CD14-positive monocyte (primary cell): ENCODE results near the gene GSDME. TPM values are rescaled to one million over a fixed set of nuclear protein-coding genes. Genes with fewer than 3 reads are reported as not detected.

Experiments used
- DNase-seq, 3 donors: peaks; one replicate each; pipeline ENCODE4 v3.0.0-alpha.2; 2011 to 2022
- H2AFZ ChIP-seq: 2 replicates; pipeline ENCODE4 v1.6.0; 2012; ENCODE audit warnings: mild to moderate bottlenecking, low read depth, low read length, inconsistent platforms; ENCODE audit not compliant: insufficient read depth, poor library complexity, severe bottlenecking
- H3K27ac ChIP-seq, 2 donors: 1 replicate in 1 of 2; 2 replicates in 1 of 2; pipeline ENCODE4 v1.5.1; 2012 to 2013; ENCODE audit warnings: low read length in 2 of 2, control low read depth in 1 of 2, inconsistent platforms in 1 of 2, low read depth in 1 of 2, mild to moderate bottlenecking in 1 of 2
- H3K27me3 ChIP-seq, 2 donors: one replicate each; pipeline versions ENCODE4 v1.6.0 to v1.6.1; 2011 to 2013; ENCODE audit warnings: low read length in 2 of 2; ENCODE audit not compliant: control insufficient read depth in 2 of 2, insufficient read depth in 2 of 2
- H3K36me3 ChIP-seq, 2 donors: replicated peaks in 1 of 2; 1 replicate in 1 of 2; 2 replicates in 1 of 2; pipeline versions ENCODE4 v1.5.1 to v1.6.1; 2012 to 2013; ENCODE audit warnings: low read length in 2 of 2, control low read depth in 1 of 2, inconsistent platforms in 1 of 2, mild to moderate bottlenecking in 1 of 2; ENCODE audit not compliant: insufficient read depth in 2 of 2, control insufficient read depth in 1 of 2
- H3K4me1 ChIP-seq, 2 donors: 1 replicate in 1 of 2; 2 replicates in 1 of 2; pipeline versions ENCODE4 v1.5.1 to v1.6.1; 2012 to 2013; ENCODE audit warnings: low read length in 2 of 2, control low read depth in 1 of 2, inconsistent platforms in 1 of 2, mild to moderate bottlenecking in 1 of 2, moderate library complexity in 1 of 2; ENCODE audit not compliant: insufficient read depth in 2 of 2, control insufficient read depth in 1 of 2
- H3K4me2 ChIP-seq: replicated peaks from 2 replicates; pipeline ENCODE3; 2012; ENCODE audit warnings: low read length, moderate library complexity, mild to moderate bottlenecking; ENCODE audit not compliant: poor library complexity, severe bottlenecking; ENCODE audit errors: extremely low read depth
- H3K4me3 ChIP-seq, 3 experiments: fragments of 200-600 bp in 1 of 3; sonication (generic) in 1 of 3; replicated peaks in 1 of 3; 1 replicate in 2 of 3; 2 replicates in 1 of 3; pipeline ENCODE4 v1.5.1; 2011 to 2013; ENCODE audit warnings: low read length in 3 of 3, mild to moderate bottlenecking in 3 of 3, control low read depth in 2 of 3, low read depth in 2 of 3, inconsistent platforms in 1 of 3, moderate library complexity in 1 of 3
- H3K79me2 ChIP-seq: 2 replicates; pipeline ENCODE4 v1.6.0; 2012; ENCODE audit warnings: mild to moderate bottlenecking, control low read depth, inconsistent platforms, low read length, moderate library complexity; ENCODE audit not compliant: insufficient read depth
- H3K9ac ChIP-seq: 2 replicates; pipeline ENCODE4 v1.6.0; 2017; ENCODE audit warnings: low read length, mild to moderate bottlenecking; ENCODE audit not compliant: insufficient read depth, poor library complexity, severe bottlenecking
- H3K9me3 ChIP-seq, 2 donors: replicated peaks in 1 of 2; 1 replicate in 1 of 2; 2 replicates in 1 of 2; pipeline versions ENCODE4 v1.5.1 to v1.6.1; 2012 to 2013; ENCODE audit warnings: low read length in 2 of 2, control low read depth in 1 of 2; ENCODE audit not compliant: control insufficient read depth in 1 of 2, insufficient read depth in 1 of 2
- H4K20me1 ChIP-seq: 2 replicates; pipeline ENCODE4 v1.6.0; 2012; ENCODE audit warnings: mild to moderate bottlenecking, low read length, control low read depth, moderate library complexity; ENCODE audit not compliant: insufficient read depth
- H3K27ac Mint-ChIP-seq, 7 donors: one replicate each; pipeline ENCODE4 v1.8.0; 2020; ENCODE audit warnings: mild to moderate bottlenecking in 7 of 7, mixed read lengths in 7 of 7, moderate library complexity in 6 of 7, inconsistent platforms in 2 of 7
- H3K27me3 Mint-ChIP-seq, 3 donors: one replicate each; pipeline ENCODE4 v1.8.0; 2021 to 2022; ENCODE audit warnings: low read depth in 3 of 3, mild to moderate bottlenecking in 3 of 3, mixed read lengths in 3 of 3, moderate library complexity in 3 of 3, inconsistent platforms in 1 of 3
- H3K36me3 Mint-ChIP-seq, 2 donors: one replicate each; pipeline ENCODE4 v1.8.0; 2020; ENCODE audit warnings: mixed read lengths in 2 of 2, inconsistent platforms in 1 of 2, mild to moderate bottlenecking in 1 of 2
- H3K4me1 Mint-ChIP-seq: one replicate; pipeline ENCODE4 v1.8.0; 2020; ENCODE audit warnings: mild to moderate bottlenecking, mixed read lengths
- H3K4me3 Mint-ChIP-seq, 2 donors: one replicate each; pipeline ENCODE4 v1.8.0; 2020; ENCODE audit warnings: mild to moderate bottlenecking in 2 of 2, mixed read lengths in 2 of 2, moderate library complexity in 1 of 2
- H3K9me3 Mint-ChIP-seq, 7 donors: one replicate each; pipeline ENCODE4 v1.8.0; 2020 to 2022; ENCODE audit warnings: mixed read lengths in 7 of 7, mild to moderate bottlenecking in 6 of 7, moderate library complexity in 6 of 7, inconsistent platforms in 2 of 7
- WGBS: methylation state at CpG from one replicate; pipeline ENCODE4 v1.1.5; 2013; ENCODE audit warnings: missing lambda C conversion rate; ENCODE audit not compliant: insufficient coverage; 5-methylcytosine and 5-hydroxymethylcytosine counted together
- intact Hi-C, 2 donors: fragments of 100-400 bp; cut with micrococcal nuclease; formaldehyde crosslinking; loops; one replicate each; pipeline versions ENCODE4 v1.15.0 to v1.15.1; 2023
- polyA plus RNA-seq, 3 donors: library from polyadenylated mRNA; depleted of rRNA in 1 of 3; unstranded in 2 of 3; stranded (reverse) in 1 of 3; fragments of 300-500 nt in 2 of 3; fragments of >200 nt in 1 of 3; fragmentation: Illumina TruSeq in 2 of 3; gene quantifications; 1 replicate in 2 of 3; 2 replicates in 1 of 3; pipeline ENCODE4 v1.2.3, GENCODE V29; 2012 to 2021
- TF ChIP-seq, protein P1 (sequence below): fragments of 200-600 bp; IDR thresholded peaks from one replicate; pipeline ENCODE4 v1.8.0; 2022; ENCODE audit warnings: antibody characterized with exemption, mild to moderate bottlenecking

GSDME gene
- polyA plus RNA-seq, 3 donors, result 1.3 to 2.3 TPM; not detected in 1

DNA sequence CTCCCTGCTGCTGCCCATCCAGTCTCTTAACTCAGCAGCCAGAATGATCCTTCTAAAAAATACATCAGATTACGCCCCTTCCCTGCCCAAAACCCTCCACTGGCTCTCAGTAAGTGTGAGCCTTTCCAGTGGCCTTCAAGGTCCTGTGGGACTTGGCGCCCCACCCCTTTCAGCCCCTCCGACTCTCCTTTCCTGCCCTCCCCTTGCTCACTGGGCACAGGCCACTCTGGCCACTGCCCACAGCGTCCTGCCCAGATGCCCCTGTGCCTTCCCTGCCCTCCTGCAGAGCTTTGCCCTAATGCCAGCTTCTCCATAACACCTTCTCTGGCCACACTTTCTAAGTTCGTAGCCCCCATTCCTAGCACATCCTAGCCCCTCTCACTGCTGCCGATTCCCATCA, 13.8 kb downstream of the GSDME start:
- Histone ChIP-seq H4K20me1 (no peaks in the 10 kb centered on the region), H3K4me2 (no peak overlapping the region), H3K36me3 (no peaks in the 10 kb centered on the region), H3K9me3 (no peaks in the 10 kb centered on the region), H2AFZ (no peak overlapping the region), H3K27me3 (no peaks in the 10 kb centered on the region), H3K4me1 (no peaks in the 10 kb centered on the region), H3K4me3 (no peak overlapping the region), H3K79me2 (no peaks in the 10 kb centered on the region), H3K27ac (no peak overlapping the region), H3K9ac (no peak overlapping the region)
- Mint-ChIP-seq H3K9me3 (peaks cover 0 to 5% (median 2%) of the 10 kb centered on the region in 7 donors), H3K36me3 (no peaks in the 10 kb centered on the region), H3K4me1 (no peaks in the 10 kb centered on the region), H3K4me3 (peak overlapping the region in 1 of 2 donors; percentile 11), H3K27ac (no peak overlapping the region), H3K27me3 (peaks cover 2 to 6% (median 3%) of the 10 kb centered on the region in 3 donors)
- WGBS, result 98% methylated on average over 6 of the region's 6 CpGs
- intact Hi-C loops, result no loop called here
- no peak for DNase-seq
- TF ChIP-seq, protein P1, sequence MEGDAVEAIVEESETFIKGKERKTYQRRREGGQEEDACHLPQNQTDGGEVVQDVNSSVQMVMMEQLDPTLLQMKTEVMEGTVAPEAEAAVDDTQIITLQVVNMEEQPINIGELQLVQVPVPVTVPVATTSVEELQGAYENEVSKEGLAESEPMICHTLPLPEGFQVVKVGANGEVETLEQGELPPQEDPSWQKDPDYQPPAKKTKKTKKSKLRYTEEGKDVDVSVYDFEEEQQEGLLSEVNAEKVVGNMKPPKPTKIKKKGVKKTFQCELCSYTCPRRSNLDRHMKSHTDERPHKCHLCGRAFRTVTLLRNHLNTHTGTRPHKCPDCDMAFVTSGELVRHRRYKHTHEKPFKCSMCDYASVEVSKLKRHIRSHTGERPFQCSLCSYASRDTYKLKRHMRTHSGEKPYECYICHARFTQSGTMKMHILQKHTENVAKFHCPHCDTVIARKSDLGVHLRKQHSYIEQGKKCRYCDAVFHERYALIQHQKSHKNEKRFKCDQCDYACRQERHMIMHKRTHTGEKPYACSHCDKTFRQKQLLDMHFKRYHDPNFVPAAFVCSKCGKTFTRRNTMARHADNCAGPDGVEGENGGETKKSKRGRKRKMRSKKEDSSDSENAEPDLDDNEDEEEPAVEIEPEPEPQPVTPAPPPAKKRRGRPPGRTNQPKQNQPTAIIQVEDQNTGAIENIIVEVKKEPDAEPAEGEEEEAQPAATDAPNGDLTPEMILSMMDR, result no peak

DNA sequence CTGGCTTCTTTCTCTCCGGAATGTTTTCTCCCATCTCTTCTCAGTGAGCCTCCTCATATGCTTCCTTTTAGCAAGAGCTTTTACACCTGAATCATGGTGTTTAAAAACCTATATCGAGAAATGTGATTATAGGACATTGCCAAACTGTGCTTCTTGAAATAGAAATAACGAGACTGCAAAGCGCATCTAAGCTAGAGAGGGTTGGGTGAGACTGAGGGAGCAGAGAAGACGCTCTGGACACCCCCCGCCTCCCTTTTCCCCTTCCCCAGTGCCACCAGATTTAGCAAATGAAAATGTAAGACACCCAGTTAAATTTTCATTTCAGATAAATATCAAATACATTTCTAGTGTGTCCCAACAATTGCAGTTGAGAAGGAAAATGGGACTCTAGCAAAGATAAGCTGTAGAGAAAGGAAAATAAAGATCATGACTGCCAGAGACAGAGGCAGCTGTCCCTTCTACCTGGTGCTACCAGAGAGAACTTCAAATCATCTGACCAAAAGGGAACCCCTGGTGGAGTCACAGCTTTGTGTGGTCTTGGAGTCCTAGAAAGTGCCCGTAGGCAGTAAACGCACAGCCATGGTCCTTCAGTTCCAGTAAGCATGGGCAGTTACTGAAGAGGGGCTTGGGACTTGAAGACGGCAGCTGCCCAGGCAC, 14.6 kb downstream of the GSDME start:
- Mint-ChIP-seq H3K9me3 (peaks cover 0 to 12% (median 3%) of the 10 kb centered on the region in 7 donors), H3K4me1 (no peaks in the 10 kb centered on the region), H3K36me3 (no peaks in the 10 kb centered on the region), H3K27ac (no peak overlapping the region), H3K4me3 (no peak overlapping the region), H3K27me3 (peaks cover 2 to 8% (median 3%) of the 10 kb centered on the region in 3 donors)
- no peaks in the 10 kb centered on the region for H3K79me2 ChIP-seq
- no peaks in the 10 kb centered on the region for H3K9me3 ChIP-seq
- H3K27me3 ChIP-seq, result no peaks in the 10 kb centered on the region
- TF ChIP-seq, protein P1, result no peak
- WGBS, result 88% methylated on average over 2 of the region's 9 CpGs
- no peak overlapping the region for H3K4me2 ChIP-seq
- no peak overlapping the region for H2AFZ ChIP-seq
- H3K4me1 ChIP-seq, result no peaks in the 10 kb centered on the region
- no peak overlapping the region for H3K27ac ChIP-seq
- no peak overlapping the region for H3K4me3 ChIP-seq
- intact Hi-C loops, result no loop called here
- DNase-seq, result no peak
- H3K36me3 ChIP-seq, result no peaks in the 10 kb centered on the region
- H4K20me1 ChIP-seq, result no peaks in the 10 kb centered on the region
- H3K9ac ChIP-seq, result no peak overlapping the region
